GM19023 (cell line): ENCODE data around the gene MMEL1.

Experiments used
- ATAC-seq: cut with Tn5 transposase; IDR thresholded peaks from one replicate; pipeline ENCODE4 v1.9.1; 2021; ENCODE audit warnings: mild to moderate bottlenecking, moderate library complexity; ENCODE audit not compliant: unreplicated experiment

MMEL1 gene

DNA sequence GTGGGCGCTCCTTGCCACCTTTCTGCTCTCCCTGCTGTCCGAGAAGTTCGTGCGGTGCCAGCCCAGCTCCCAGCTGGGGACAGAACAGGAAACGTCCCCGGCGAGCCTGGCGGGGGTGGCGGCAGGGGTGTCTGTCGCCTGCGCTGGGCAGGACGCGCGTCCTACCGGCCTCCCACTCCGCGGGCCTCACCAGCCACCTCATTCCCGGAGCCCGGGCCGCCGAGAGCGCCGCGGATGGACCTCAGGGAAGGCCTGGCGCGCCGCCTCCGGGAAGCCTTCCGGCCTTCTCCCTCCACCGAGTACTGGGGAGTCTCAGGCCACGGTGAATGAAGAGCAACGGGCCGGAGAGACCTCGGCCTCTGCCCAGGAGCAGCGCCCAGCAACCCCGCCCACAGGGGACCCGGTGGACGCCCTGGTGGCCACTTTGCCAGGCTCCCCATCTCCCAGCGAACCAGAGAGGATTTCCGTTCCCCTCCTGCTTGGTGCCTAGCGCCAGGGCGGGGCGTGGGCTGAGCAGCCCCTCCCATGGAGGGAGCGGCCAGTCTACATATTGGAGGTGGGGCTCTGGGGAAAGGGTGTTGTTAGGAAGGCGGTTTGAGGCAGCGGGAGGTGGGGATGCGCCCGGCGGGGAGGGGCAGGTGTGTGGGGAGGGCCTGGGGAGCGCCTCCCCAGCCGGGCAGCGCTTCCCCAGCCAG, 86.2 kb downstream of the MMEL1 start:
- peak; percentile 29 for ATAC-seq

GRCh38 chr1:2545754-2546514, 86.9 kb downstream of the MMEL1 start:
- ATAC-seq, result peak; percentile 38

GRCh38 chr1:2544875-2545640, 87.8 kb downstream of the MMEL1 start:
- ATAC-seq, result no peak

DNA sequence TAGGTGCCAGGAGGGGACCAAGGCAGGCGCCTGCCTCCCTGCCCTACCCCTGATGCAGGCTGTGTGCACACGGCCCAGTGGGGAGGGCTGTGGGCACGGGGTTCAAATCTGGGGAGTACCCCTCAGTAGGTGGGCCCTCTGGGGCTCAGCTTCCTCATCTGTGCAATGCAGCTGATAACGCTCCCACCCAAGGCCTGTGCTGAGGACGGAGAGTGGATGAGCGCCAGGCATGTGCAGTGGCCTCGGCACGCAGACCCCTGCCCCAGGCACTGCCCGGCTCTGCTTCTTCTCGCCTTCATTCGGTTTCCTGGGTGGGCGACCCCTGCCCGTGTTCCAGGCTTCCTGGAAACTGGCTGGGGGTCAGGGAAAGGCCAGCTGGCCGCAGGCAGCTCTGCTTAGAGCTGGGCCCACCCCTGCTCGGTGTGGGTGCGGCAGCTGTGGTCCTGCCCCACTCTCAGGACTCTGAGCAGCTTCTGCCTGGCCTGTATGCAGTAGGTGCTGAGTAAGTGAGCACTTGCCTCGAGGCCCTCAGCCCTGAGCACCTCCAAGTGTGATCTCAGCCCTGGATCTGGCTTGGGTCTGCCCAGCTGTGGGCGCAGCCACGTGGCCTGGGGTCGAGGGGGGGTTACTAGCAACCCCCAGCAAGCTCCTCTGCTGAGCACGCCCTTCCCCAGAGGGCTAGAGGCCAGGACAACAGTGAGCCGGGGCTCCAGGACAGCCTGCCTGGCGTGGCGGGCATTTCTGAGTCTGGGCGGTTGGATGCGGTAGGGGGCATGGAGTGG, 88.5 kb downstream of the MMEL1 start:
- no peak for ATAC-seq

DNA sequence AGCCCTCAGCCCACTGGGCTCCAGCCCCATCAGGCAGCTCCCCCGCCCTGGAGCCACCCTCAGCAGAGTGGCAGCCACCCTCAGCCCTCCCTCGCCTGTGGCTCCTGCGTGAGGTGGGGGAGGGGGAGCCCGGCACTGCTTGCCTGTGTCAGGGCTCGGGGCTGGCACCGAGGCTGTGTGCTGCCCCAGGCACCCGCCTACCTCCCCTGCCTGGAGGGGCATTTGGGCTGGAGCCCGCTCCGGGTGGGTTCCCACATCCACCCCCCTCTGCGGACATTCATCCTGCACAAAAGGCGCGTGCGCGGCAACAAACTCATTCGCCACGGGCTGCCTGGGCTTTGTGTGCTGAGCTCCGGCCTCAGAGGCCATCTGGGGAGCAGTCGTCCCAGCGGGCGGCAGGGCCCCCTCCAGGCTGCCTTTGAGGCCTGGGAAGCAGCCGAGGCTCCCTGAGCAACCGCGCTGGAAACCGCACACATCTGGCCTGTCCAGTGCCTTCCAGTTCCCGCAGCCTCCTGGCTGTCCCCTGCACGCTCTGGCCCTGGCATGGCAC, 89.2 kb downstream of the MMEL1 start:
- ATAC-seq, result no peak

DNA sequence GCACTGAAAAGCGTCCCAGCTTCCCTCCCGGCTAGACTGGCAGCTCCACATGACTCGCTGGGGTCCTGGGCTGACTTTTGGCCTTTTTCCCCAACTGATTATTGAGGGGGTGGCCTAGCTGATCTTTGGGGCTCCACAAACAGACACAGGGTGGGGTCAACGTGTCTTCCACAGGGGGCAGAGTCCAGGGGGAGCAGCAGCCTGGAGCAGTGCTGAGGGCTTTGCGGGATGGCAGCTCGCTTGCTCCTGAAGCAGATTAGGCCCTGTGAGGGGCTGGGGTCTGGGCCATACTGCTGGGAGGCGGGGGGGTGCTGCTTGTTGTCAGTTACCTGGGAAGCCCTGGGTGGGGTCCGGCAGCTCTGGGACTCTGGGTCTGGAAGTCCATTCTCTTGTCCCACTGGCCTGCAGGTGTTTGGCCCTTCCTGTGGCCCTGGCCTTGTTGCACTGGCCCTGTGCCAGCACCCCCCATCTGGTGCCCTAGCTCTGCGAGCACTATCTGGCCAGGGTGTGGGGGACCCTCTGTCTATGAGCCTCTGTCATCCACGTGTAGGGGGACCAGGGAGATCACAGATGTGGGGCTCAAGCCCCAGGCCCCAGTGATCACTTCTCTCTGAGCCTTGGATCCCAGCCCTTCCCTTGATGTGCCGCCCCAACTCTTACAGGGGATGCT, 90.4 kb downstream of the MMEL1 start:
- no peak for ATAC-seq

- ATAC-seq, result no peak
Measured at GRCh38 chr1:2541619-2542245, 91.1 kb downstream of the MMEL1 start.

GRCh38 chr1:2540816-2541492, 91.9 kb downstream of the MMEL1 start:
- no peak for ATAC-seq
